Mesenchymal stem cell (in vitro differentiated cells and primary cell): ENCODE data around the gene GTPBP8.
A peak's percentile ranks its signal among the peaks of the same experiment; 100 is the strongest.

Source experiments
- DNase-seq: peaks from one replicate; pipeline ENCODE4 v3.0.0-alpha.2; 2013
- H2AFZ ChIP-seq: one replicate; pipeline ENCODE4 v1.6.1; 2013; ENCODE audit warnings: low read depth, mild to moderate bottlenecking, control low read depth, inconsistent platforms, low read length, moderate library complexity
- H2AK5ac ChIP-seq: 2 replicates; pipeline ENCODE4 v1.6.1; 2013; ENCODE audit warnings: low read length, moderate library complexity, mild to moderate bottlenecking, inconsistent platforms; ENCODE audit not compliant: severe bottlenecking
- H2BK120ac ChIP-seq: one replicate; pipeline ENCODE4 v1.6.1; 2013; ENCODE audit warnings: low read depth, mild to moderate bottlenecking, inconsistent platforms, low read length, moderate library complexity
- H2BK12ac ChIP-seq, 2 experiments: one replicate each; pipeline ENCODE4 v1.6.1; 2013; ENCODE audit warnings: inconsistent platforms in 2 of 2, low read length in 2 of 2, mild to moderate bottlenecking in 2 of 2, moderate library complexity in 2 of 2, control low read depth in 1 of 2
- H2BK15ac ChIP-seq: one replicate; pipeline ENCODE4 v1.6.1; 2013; ENCODE audit warnings: mild to moderate bottlenecking, low read depth, inconsistent platforms; ENCODE audit not compliant: poor library complexity, severe bottlenecking
- H2BK5ac ChIP-seq: 2 replicates; pipeline ENCODE4 v1.6.1; 2013; ENCODE audit warnings: low read depth, mild to moderate bottlenecking, low read length, control low read depth, inconsistent platforms; ENCODE audit not compliant: poor library complexity, severe bottlenecking
- H3K14ac ChIP-seq, 2 experiments: one replicate each; pipeline ENCODE4 v1.6.1; 2013; ENCODE audit warnings: inconsistent platforms in 2 of 2, low read length in 2 of 2, control low read depth in 1 of 2, mild to moderate bottlenecking in 1 of 2, moderate library complexity in 1 of 2
- H3K18ac ChIP-seq, 2 experiments: one replicate each; pipeline ENCODE4 v1.6.1; 2013; ENCODE audit warnings: inconsistent platforms in 2 of 2, low read length in 2 of 2, control low read depth in 1 of 2, low read depth in 1 of 2, mild to moderate bottlenecking in 1 of 2
- H3K23ac ChIP-seq, 2 experiments: one replicate each; pipeline ENCODE4 v1.6.1; 2013; ENCODE audit warnings: inconsistent platforms in 2 of 2, low read length in 2 of 2, mild to moderate bottlenecking in 2 of 2, moderate library complexity in 2 of 2, control low read depth in 1 of 2
- H3K27ac ChIP-seq: 2 replicates; pipeline ENCODE4 v1.5.1; 2013; ENCODE audit warnings: mild to moderate bottlenecking, moderate library complexity, low read length, control low read depth, inconsistent platforms; ENCODE audit not compliant: poor library complexity, severe bottlenecking
- H3K27me3 ChIP-seq, 2 experiments: 2 replicates each; pipeline versions ENCODE4 v1.6.1 to v1.7.0; 2013; ENCODE audit warnings: low read length in 2 of 2, mild to moderate bottlenecking in 2 of 2, moderate library complexity in 2 of 2, control low read depth in 1 of 2, inconsistent platforms in 1 of 2; ENCODE audit not compliant: control insufficient read depth in 1 of 2, insufficient read depth in 1 of 2
- H3K36me3 ChIP-seq, 2 experiments: 2 replicates each; pipeline versions ENCODE4 v1.6.1 to v1.7.0; 2013; ENCODE audit warnings: low read length in 2 of 2, control low read depth in 1 of 2, inconsistent platforms in 1 of 2, low read depth in 1 of 2, mild to moderate bottlenecking in 1 of 2; ENCODE audit not compliant: insufficient read depth in 2 of 2, control insufficient read depth in 1 of 2
- H3K4ac ChIP-seq, 2 experiments: one replicate each; pipeline ENCODE4 v1.6.1; 2013; ENCODE audit warnings: inconsistent platforms in 2 of 2, low read length in 2 of 2, mild to moderate bottlenecking in 2 of 2, moderate library complexity in 2 of 2, control low read depth in 1 of 2, low read depth in 1 of 2
- H3K4me1 ChIP-seq: 2 replicates; pipeline ENCODE4 v1.6.1; 2013; ENCODE audit warnings: low read depth, low read length, control low read depth; ENCODE audit not compliant: control insufficient read depth, insufficient read depth
- H3K4me2 ChIP-seq: 2 replicates; pipeline ENCODE4 v1.6.1; 2013; ENCODE audit warnings: low read length, mild to moderate bottlenecking, inconsistent platforms; ENCODE audit not compliant: poor library complexity, severe bottlenecking
- H3K4me3 ChIP-seq, 2 experiments: 2 replicates each; pipeline versions ENCODE4 v1.5.1 to v1.7.0; 2013; ENCODE audit warnings: low read length in 2 of 2, mild to moderate bottlenecking in 2 of 2, control low read depth in 1 of 2, low read depth in 1 of 2; ENCODE audit not compliant: insufficient read depth in 1 of 2
- H3K79me1 ChIP-seq: replicated peaks from 2 replicates; pipeline ENCODE4 v1.6.1; 2013; ENCODE audit warnings: mild to moderate bottlenecking, control low read depth, low read length, inconsistent platforms; ENCODE audit not compliant: poor library complexity, severe bottlenecking
- H3K9ac ChIP-seq: 2 replicates; pipeline ENCODE4 v1.7.0; 2013; ENCODE audit warnings: mild to moderate bottlenecking, low read length, moderate library complexity
- H3K9me3 ChIP-seq: 2 replicates; pipeline ENCODE4 v1.7.0; 2013; ENCODE audit warnings: mild to moderate bottlenecking, low read length; ENCODE audit not compliant: control insufficient read depth
- H4K8ac ChIP-seq: one replicate; pipeline ENCODE4 v1.6.1; 2013; ENCODE audit warnings: inconsistent platforms, mild to moderate bottlenecking, low read length, moderate library complexity
- H4K91ac ChIP-seq: one replicate; pipeline ENCODE4 v1.6.1; 2013; ENCODE audit warnings: mild to moderate bottlenecking, low read length, inconsistent platforms
- WGBS: methylation state at CpG from one replicate; pipeline ENCODE4 v1.1.7; 2013; ENCODE audit warnings: mixed read lengths; 5-methylcytosine and 5-hydroxymethylcytosine counted together

GTPBP8 gene

DNA sequence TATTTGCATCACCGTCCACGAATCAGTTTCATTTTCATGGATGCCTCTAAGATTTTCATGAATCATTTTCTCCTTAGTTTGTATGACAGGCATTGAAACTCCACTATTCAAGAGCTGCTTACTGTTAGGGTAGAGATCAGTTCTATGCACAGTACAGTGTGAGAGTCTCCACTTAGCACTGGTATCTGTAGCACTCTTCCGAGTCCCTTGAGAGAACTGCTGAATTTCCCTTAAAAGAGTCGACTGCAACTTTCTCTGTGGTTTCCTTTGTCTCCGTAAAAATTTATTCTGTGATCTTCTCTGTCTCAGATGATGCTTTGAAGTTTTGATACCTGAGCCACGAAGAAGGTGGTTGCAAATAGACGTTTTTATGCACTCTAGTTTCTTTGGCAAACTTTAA, 14.8 kb downstream of the GTPBP8 start:
- H4K91ac ChIP-seq, result no peak overlapping the region
- no peak overlapping the region for H3K14ac ChIP-seq
- H3K79me1 ChIP-seq, result peaks cover 18% of the 10 kb centered on the region
- DNase-seq, result no peak
- no peak overlapping the region for H3K9ac ChIP-seq
- H2BK120ac ChIP-seq, result no peak overlapping the region
- 92% methylated on average over 7 of the region's 7 CpGs for WGBS
- no peak overlapping the region for H3K23ac ChIP-seq
- H2BK12ac ChIP-seq, result no peak overlapping the region
- no peak overlapping the region for H3K4ac ChIP-seq
- H2AFZ ChIP-seq, result no peak overlapping the region
- H3K18ac ChIP-seq, result no peak overlapping the region
- H2AK5ac ChIP-seq, result no peak overlapping the region
- no peak overlapping the region for H2BK15ac ChIP-seq
- no peak overlapping the region for H3K4me3 ChIP-seq
- H3K36me3 ChIP-seq, result peaks cover 8 to 97% of the 10 kb centered on the region in 2 experiments
- no peaks in the 10 kb centered on the region for H3K27me3 ChIP-seq
- H4K8ac ChIP-seq, result no peak overlapping the region
- H2BK5ac ChIP-seq, result no peak overlapping the region
- no peaks in the 10 kb centered on the region for H3K9me3 ChIP-seq
- no peak overlapping the region for H3K4me2 ChIP-seq
- no peak overlapping the region for H3K27ac ChIP-seq
- H3K4me1 ChIP-seq, result no peaks in the 10 kb centered on the region

DNA sequence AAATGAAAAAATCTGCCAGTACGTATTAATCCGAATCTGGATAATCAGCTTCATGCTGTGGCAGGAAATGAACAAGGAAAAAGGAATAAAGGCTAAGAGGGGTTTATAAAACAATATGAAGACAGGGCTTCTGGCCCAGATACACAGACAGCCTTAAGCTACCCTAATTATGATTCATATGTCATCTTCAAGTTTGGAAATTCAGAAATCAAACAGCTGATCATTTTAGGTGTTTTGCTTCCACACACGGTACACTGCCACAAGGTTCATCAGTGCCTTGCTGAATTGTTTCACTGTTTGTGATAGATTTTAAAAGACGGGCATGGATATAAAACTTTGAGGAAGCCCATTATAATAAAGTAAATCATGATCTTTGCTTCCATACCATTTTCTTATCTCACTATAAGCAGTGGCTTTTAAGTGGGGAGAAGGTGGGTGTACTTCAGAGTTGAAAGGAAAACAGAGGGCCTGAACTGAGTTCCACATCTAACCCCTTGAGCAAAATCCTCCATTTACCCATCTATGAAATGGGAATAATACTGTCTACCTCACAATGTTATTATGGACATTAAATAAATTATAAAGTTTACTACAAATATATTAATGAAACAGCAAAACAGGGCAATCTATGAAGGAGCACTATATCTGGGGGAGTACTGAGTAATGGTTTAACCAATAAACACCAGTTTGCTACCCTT, 15.7 kb downstream of the GTPBP8 start:
- Histone ChIP-seq H2BK12ac (no peak overlapping the region), H3K4ac (no peak overlapping the region), H3K27me3 (no peaks in the 10 kb centered on the region), H3K9me3 (no peaks in the 10 kb centered on the region), H2AFZ (no peak overlapping the region), H4K8ac (no peak overlapping the region), H3K36me3 (peaks cover 8 to 97% of the 10 kb centered on the region in 2 experiments), H3K4me1 (no peaks in the 10 kb centered on the region), H4K91ac (no peak overlapping the region), H2AK5ac (no peak overlapping the region), H3K9ac (no peak overlapping the region), H3K27ac (no peak overlapping the region), H3K18ac (no peak overlapping the region), H3K4me3 (no peak overlapping the region), H2BK5ac (no peak overlapping the region), H3K14ac (no peak overlapping the region), H2BK120ac (no peak overlapping the region), H3K23ac (no peak overlapping the region), H3K4me2 (no peak overlapping the region), H3K79me1 (peaks cover 18% of the 10 kb centered on the region), H2BK15ac (no peak overlapping the region)
- DNase-seq, result no peak
- 100% methylated on average over 3 of the region's 4 CpGs for WGBS

- Histone ChIP-seq H3K4ac (no peak overlapping the region), H3K36me3 (peaks cover 4 to 98% of the 10 kb centered on the region in 2 experiments), H3K4me3 (no peak overlapping the region), H3K4me2 (no peak overlapping the region), H2AK5ac (no peak overlapping the region), H3K79me1 (peaks cover 18% of the 10 kb centered on the region), H3K14ac (no peak overlapping the region), H4K8ac (no peak overlapping the region), H2BK5ac (no peak overlapping the region), H3K9me3 (no peaks in the 10 kb centered on the region), H2BK120ac (no peak overlapping the region), H2AFZ (no peak overlapping the region), H3K18ac (no peak overlapping the region), H3K9ac (peak overlapping the region; percentile 12), H4K91ac (no peak overlapping the region), H3K27ac (no peak overlapping the region), H2BK12ac (no peak overlapping the region), H3K27me3 (no peaks in the 10 kb centered on the region), H3K23ac (no peak overlapping the region), H2BK15ac (no peak overlapping the region), H3K4me1 (no peaks in the 10 kb centered on the region)
- 100% methylated on average over 2 of the region's 3 CpGs for WGBS
- DNase-seq, result no peak
Measured at GRCh38 chr3:113008117-113008516, 17.3 kb downstream of the GTPBP8 start.

GRCh38 chr3:113013593-113013992, 22.8 kb downstream of the GTPBP8 start:
- no peak overlapping the region for H3K4ac ChIP-seq
- H2AFZ ChIP-seq, result no peak overlapping the region
- no peak overlapping the region for H4K91ac ChIP-seq
- H3K23ac ChIP-seq, result no peak overlapping the region
- H3K9ac ChIP-seq, result no peak overlapping the region
- no peaks in the 10 kb centered on the region for H3K27me3 ChIP-seq
- no peak overlapping the region for H2BK12ac ChIP-seq
- no peak overlapping the region for H2BK120ac ChIP-seq
- H3K4me2 ChIP-seq, result no peak overlapping the region
- H3K27ac ChIP-seq, result no peak overlapping the region
- no peak overlapping the region for H2BK15ac ChIP-seq
- H3K4me3 ChIP-seq, result no peak overlapping the region
- no peak overlapping the region for H3K18ac ChIP-seq
- no peak overlapping the region for H2BK5ac ChIP-seq
- no peak overlapping the region for H3K14ac ChIP-seq
- no peaks in the 10 kb centered on the region for H3K9me3 ChIP-seq
- H3K36me3 ChIP-seq, result peaks cover 0 to 85% of the 10 kb centered on the region in 2 experiments
- H3K4me1 ChIP-seq, result no peaks in the 10 kb centered on the region
- peaks cover 22% of the 10 kb centered on the region for H3K79me1 ChIP-seq
- no peak overlapping the region for H2AK5ac ChIP-seq
- no peak overlapping the region for H4K8ac ChIP-seq
- no peak for DNase-seq
